DND-41 (cell line): ENCODE results near the gene ATG101.

Experiments
- CTCF ChIP-seq: IDR thresholded peaks from 2 replicates; pipeline ENCODE4 v1.5.1; 2012; ENCODE audit warnings: borderline replicate concordance, low read length, moderate library complexity, mild to moderate bottlenecking; ENCODE audit not compliant: poor library complexity, severe bottlenecking; ENCODE audit errors: extremely low read depth
- EZH2 ChIP-seq: IDR thresholded peaks from 3 replicates; pipeline ENCODE4 v1.6.1; 2012; ENCODE audit warnings: borderline replicate concordance, low read depth, mild to moderate bottlenecking, moderate library complexity, low read length, inconsistent platforms; ENCODE audit not compliant: severe bottlenecking

- TF ChIP-seq CTCF (no peak), EZH2 (no peak)
Observed at GRCh38 chr12:52081263-52081733, 11.5 kb downstream of the ATG101 start.
